ENCODE data around the gene FLG2. TPM values are rescaled to one million over a fixed set of nuclear protein-coding genes. Genes with fewer than 3 reads are reported as not detected.

Gene FLG2
- total and polyA plus RNA-seq, 4 donors = not detected

DNA sequence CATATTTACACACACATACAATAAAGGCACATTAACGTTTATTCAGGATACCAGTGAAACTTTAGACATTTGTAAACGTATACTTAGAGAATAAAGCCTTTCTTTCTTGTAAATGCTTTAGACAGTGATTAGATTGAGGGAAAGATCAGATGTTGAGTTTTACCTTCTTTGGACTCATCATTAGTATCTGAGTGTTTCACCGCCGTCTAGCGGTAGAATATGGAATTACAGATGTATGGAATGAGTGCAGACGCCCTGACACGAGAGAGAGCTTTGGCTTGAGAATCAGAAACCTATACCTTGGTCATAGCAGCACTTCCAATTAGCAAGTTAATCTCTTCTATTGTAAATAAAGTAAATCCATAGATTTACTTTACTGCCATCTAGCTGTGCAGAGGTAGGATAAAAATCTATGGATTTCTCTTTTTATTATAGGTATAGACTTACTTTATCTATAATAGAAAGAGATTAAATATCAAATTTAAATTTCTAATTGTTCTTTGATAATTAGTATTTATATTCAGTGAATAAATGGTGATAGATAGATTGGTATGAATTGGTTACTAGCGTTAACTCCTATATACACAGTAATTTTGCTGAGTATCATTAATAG is 12.6 kb downstream of the FLG2 start:
- WGBS, 2 donors = 10 to 23% methylated on average over 8 of the region's 8 CpGs
- no peak for ATAC-seq (ENCODE audit: insufficient read depth, low FRiP score)

DNA sequence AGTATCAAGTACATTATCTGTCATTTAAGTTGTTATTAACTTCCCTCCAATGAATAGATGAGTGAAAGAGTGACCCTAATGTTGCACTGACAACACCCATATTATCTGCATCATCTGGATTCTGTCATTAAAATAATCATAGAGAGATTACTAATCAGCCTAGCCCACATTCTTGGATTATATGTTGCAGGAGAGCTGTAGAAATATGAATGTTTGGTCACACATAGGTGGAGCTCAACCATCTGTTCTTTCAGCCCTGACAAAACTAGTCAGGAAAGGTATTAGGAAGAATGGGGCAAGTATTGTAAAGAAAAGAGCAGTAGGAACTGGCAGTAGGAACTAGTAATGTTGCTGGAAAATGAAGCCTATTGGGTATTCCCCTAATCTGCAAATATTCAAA is 15.4 kb downstream of the FLG2 start:
- H3K4me1 ChIP-seq (ENCODE audit: control insufficient read depth in 5 of 5, insufficient read depth in 5 of 5, low read length in 5 of 5) = peaks cover 0 to 4% (median 0%) of the 10 kb centered on the region in 5 donors
- no peak overlapping the region for H3K27ac ChIP-seq (ENCODE audit: low read depth in 1 of 2, low read length in 1 of 2)
- H3K27me3 ChIP-seq (ENCODE audit: control insufficient read depth in 3 of 3, insufficient read depth in 3 of 3, low read length in 2 of 3) = peaks cover 0 to 8% (median 0%) of the 10 kb centered on the region in 3 donors
- TF ChIP-seq, protein P1, sequence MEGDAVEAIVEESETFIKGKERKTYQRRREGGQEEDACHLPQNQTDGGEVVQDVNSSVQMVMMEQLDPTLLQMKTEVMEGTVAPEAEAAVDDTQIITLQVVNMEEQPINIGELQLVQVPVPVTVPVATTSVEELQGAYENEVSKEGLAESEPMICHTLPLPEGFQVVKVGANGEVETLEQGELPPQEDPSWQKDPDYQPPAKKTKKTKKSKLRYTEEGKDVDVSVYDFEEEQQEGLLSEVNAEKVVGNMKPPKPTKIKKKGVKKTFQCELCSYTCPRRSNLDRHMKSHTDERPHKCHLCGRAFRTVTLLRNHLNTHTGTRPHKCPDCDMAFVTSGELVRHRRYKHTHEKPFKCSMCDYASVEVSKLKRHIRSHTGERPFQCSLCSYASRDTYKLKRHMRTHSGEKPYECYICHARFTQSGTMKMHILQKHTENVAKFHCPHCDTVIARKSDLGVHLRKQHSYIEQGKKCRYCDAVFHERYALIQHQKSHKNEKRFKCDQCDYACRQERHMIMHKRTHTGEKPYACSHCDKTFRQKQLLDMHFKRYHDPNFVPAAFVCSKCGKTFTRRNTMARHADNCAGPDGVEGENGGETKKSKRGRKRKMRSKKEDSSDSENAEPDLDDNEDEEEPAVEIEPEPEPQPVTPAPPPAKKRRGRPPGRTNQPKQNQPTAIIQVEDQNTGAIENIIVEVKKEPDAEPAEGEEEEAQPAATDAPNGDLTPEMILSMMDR (IDR thresholded peaks at IDR 0.05; ENCODE audit: control extremely low read depth, extremely low read depth) = no peak
- H3K9me3 ChIP-seq (ENCODE audit: control insufficient read depth in 4 of 4, insufficient read depth in 3 of 4, low read length in 3 of 4) = no peaks in the 10 kb centered on the region
- H3K4me3 ChIP-seq = no peak overlapping the region
- DNase-seq (no peak), ATAC-seq (ENCODE audit: insufficient read depth, low FRiP score) (no peak)
- no peaks in the 10 kb centered on the region for H3K36me3 ChIP-seq (ENCODE audit: control insufficient read depth in 4 of 4, insufficient read depth in 4 of 4, low read length in 4 of 4)
- no peak overlapping the region for H3K9ac ChIP-seq (ENCODE audit: insufficient read depth in 1 of 2, low read length in 2 of 2)

More for the DNA sequence above, 12.6 kb downstream of the FLG2 start:
- Histone ChIP-seq H3K36me3 (ENCODE audit: control insufficient read depth in 4 of 4, insufficient read depth in 4 of 4, low read length in 4 of 4) (no peaks in the 10 kb centered on the region), H3K27me3 (ENCODE audit: control insufficient read depth in 3 of 3, insufficient read depth in 3 of 3, low read length in 2 of 3) (peaks cover 0 to 8% (median 0%) of the 10 kb centered on the region in 3 donors), H3K4me1 (ENCODE audit: control insufficient read depth in 5 of 5, insufficient read depth in 5 of 5, low read length in 5 of 5) (peaks cover 0 to 4% (median 0%) of the 10 kb centered on the region in 5 donors), H3K27ac (ENCODE audit: low read depth in 1 of 2, low read length in 1 of 2) (no peak overlapping the region), H3K4me3 (no peak overlapping the region), H3K9me3 (ENCODE audit: control insufficient read depth in 4 of 4, insufficient read depth in 3 of 4, low read length in 3 of 4) (no peaks in the 10 kb centered on the region), H3K9ac (ENCODE audit: insufficient read depth in 1 of 2, low read length in 2 of 2) (no peak overlapping the region)
- TF ChIP-seq, protein P1 (IDR thresholded peaks at IDR 0.05; ENCODE audit: control extremely low read depth, extremely low read depth) = peak; percentile 51
- peak; percentile 21 to 57 (median 56) for DNase-seq

DNA sequence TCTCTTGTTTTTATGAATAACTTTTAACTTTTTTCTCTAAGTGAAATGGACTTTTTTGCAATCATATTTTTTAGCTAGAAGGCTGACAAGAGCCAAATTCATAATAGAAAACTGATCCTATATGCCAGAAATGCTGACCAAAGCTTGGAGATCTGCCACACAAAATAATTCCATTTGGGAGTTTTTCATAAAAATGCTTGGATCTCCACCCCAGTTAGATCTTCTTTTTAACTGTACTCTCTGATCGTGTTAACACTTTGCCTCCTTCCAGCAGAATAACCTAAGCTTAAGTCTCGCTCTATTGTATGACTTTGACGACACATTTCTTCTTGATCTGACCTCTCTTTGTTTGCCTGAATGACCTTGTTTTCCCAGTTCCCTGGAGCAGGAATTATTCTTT is 16.8 kb downstream of the FLG2 start:
- Histone ChIP-seq H3K9ac (ENCODE audit: insufficient read depth in 1 of 2, low read length in 2 of 2) (no peak overlapping the region), H3K27me3 (ENCODE audit: control insufficient read depth in 3 of 3, insufficient read depth in 3 of 3, low read length in 2 of 3) (peaks cover 0 to 8% (median 0%) of the 10 kb centered on the region in 3 donors), H3K4me1 (ENCODE audit: control insufficient read depth in 5 of 5, insufficient read depth in 5 of 5, low read length in 5 of 5) (peaks cover 0 to 4% (median 0%) of the 10 kb centered on the region in 5 donors), H3K36me3 (ENCODE audit: control insufficient read depth in 4 of 4, insufficient read depth in 4 of 4, low read length in 4 of 4) (no peaks in the 10 kb centered on the region), H3K4me3 (no peak overlapping the region), H3K27ac (ENCODE audit: low read depth in 1 of 2, low read length in 1 of 2) (no peak overlapping the region), H3K9me3 (ENCODE audit: control insufficient read depth in 4 of 4, insufficient read depth in 3 of 4, low read length in 3 of 4) (no peaks in the 10 kb centered on the region)
- DNase-seq = peak in 2 of 3 donors; percentile 3 to 42
- ATAC-seq (ENCODE audit: insufficient read depth, low FRiP score) = no peak
- WGBS, 2 donors = 61 to 77% methylated on average over 3 of the region's 3 CpGs
- TF ChIP-seq, protein P1 (IDR thresholded peaks at IDR 0.05; ENCODE audit: control extremely low read depth, extremely low read depth) = no peak

DNA sequence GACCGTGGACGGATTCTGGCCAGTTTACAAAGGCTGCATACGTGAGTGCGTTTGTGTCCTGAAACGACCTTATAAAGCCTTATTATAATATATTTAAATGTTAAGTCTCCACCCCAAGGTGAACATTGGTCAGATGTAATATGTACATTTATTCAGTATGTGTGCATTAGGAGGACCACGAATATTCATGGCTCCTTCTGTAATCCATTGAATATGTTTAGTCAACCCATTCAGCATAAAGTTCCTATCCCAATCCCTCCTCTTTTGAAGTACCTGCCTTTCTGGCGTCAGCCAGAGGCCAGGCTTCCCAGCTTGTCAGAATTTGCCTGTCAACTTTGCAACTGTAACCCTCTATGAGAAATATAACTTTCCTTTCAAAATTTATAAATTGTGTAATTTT is 24.4 kb downstream of the FLG2 start:
- no peak for DNase-seq
- no peak for ATAC-seq (ENCODE audit: insufficient read depth, low FRiP score)
- H3K27me3 ChIP-seq (ENCODE audit: control insufficient read depth in 3 of 3, insufficient read depth in 3 of 3, low read length in 2 of 3) = no peaks in the 10 kb centered on the region
- H3K4me3 ChIP-seq = no peak overlapping the region
- TF ChIP-seq, protein P1 (IDR thresholded peaks at IDR 0.05; ENCODE audit: control extremely low read depth, extremely low read depth) = no peak
- no peaks in the 10 kb centered on the region for H3K4me1 ChIP-seq (ENCODE audit: control insufficient read depth in 5 of 5, insufficient read depth in 5 of 5, low read length in 5 of 5)
- H3K27ac ChIP-seq (ENCODE audit: low read depth in 1 of 2, low read length in 1 of 2) = no peak overlapping the region
- no peaks in the 10 kb centered on the region for H3K9me3 ChIP-seq (ENCODE audit: control insufficient read depth in 4 of 4, insufficient read depth in 3 of 4, low read length in 3 of 4)
- WGBS, 2 donors = 57 to 82% methylated on average over 7 of the region's 7 CpGs
- peaks cover 0 to 2% (median 0%) of the 10 kb centered on the region in 4 donors for H3K36me3 ChIP-seq (ENCODE audit: control insufficient read depth in 4 of 4, insufficient read depth in 4 of 4, low read length in 4 of 4)
- H3K9ac ChIP-seq (ENCODE audit: insufficient read depth in 1 of 2, low read length in 2 of 2) = no peak overlapping the region
